ENCODE measurements around the gene MPP1. TPM values are rescaled to one million over a fixed set of nuclear protein-coding genes. Genes with fewer than 3 reads are reported as not detected.
"Not testable (repeated sequence)": the region's sequence is repeated elsewhere in the genome, so short reads cannot be mapped to it uniquely, and the experiment has no call there.

The MPP1 gene
- total RNA-seq, 1 donor: 23.3 TPM

DNA sequence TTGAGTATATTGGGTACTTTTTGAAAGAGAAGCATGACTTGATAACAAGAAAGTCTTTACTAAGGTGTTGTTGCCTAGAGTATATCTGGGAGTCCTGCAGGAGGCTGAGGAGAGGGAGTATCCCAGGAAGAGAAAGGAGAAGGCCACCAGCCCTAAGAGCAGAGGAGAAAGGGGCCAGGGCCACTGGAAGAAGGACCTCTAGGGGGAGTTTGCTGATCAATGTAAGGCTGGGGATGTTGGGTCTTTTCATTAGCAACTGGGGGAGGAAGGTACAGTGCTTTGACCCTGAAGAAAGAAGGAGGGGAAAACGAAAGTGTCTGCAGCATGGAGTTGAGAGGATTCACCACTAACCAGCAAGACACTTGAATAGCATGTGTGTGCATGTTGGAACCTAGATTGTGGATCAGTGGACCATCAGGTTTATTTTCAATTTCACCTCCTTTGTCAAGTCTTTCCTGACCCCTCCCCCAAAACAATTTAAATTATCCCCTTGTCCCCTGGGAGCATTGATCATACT lies 24.7 kb upstream of the MPP1 start:
- H3K4me3 ChIP-seq (ENCODE audit: low read depth, low read length): no peak overlapping the region
- DNase-seq (ENCODE audit: low read depth): no peak
- TF ChIP-seq, protein P1, sequence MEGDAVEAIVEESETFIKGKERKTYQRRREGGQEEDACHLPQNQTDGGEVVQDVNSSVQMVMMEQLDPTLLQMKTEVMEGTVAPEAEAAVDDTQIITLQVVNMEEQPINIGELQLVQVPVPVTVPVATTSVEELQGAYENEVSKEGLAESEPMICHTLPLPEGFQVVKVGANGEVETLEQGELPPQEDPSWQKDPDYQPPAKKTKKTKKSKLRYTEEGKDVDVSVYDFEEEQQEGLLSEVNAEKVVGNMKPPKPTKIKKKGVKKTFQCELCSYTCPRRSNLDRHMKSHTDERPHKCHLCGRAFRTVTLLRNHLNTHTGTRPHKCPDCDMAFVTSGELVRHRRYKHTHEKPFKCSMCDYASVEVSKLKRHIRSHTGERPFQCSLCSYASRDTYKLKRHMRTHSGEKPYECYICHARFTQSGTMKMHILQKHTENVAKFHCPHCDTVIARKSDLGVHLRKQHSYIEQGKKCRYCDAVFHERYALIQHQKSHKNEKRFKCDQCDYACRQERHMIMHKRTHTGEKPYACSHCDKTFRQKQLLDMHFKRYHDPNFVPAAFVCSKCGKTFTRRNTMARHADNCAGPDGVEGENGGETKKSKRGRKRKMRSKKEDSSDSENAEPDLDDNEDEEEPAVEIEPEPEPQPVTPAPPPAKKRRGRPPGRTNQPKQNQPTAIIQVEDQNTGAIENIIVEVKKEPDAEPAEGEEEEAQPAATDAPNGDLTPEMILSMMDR (IDR thresholded peaks at IDR 0.05; ENCODE audit: insufficient read depth, low read length): no peak

DNA sequence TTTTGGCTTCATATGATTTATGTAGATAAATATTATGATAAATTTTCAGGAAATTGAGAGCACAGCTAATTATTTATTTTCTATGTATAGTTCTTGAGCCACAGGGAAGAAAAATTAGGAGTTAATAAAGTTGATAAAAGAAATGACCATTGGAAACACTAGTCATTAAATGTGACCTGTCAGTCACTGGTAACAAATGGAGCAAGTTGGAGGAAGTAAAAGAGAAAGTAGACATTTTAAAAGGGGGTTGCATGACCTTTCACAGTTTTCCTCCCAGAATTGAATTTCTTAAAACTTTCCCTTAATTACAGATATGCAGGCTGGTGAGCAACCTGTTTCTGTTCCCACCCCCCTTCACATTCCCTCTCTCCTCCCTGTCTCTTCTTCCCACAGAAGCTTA lies 23.8 kb upstream of the MPP1 start:
- TF ChIP-seq, protein P1 (IDR thresholded peaks at IDR 0.05; ENCODE audit: insufficient read depth, low read length): no peak
- H3K4me3 ChIP-seq (ENCODE audit: low read depth, low read length): no peak overlapping the region
- DNase-seq (ENCODE audit: low read depth): no peak

DNA sequence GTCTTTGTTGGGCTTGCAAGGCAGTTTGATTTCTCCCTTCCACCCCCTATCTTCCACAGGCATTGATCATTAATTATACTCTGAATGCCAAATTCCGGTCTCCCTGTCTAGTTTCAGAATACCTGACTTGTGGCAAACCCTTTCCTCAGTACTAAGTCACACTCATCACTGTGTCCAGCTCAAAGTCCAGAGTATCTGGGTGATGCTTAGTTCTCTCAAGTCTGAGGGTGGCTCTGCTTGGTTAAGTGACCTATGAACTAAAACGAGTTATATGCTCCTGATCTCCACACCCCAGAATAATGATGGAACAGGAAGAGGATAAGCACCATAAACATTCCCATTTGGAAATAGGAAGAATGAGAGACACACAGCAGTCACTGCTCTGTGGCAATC lies 22.7 kb upstream of the MPP1 start:
- H3K4me3 ChIP-seq (ENCODE audit: low read depth, low read length): no peak overlapping the region
- TF ChIP-seq, protein P1 (IDR thresholded peaks at IDR 0.05; ENCODE audit: insufficient read depth, low read length): no peak
- no peak for DNase-seq (ENCODE audit: low read depth)

DNA sequence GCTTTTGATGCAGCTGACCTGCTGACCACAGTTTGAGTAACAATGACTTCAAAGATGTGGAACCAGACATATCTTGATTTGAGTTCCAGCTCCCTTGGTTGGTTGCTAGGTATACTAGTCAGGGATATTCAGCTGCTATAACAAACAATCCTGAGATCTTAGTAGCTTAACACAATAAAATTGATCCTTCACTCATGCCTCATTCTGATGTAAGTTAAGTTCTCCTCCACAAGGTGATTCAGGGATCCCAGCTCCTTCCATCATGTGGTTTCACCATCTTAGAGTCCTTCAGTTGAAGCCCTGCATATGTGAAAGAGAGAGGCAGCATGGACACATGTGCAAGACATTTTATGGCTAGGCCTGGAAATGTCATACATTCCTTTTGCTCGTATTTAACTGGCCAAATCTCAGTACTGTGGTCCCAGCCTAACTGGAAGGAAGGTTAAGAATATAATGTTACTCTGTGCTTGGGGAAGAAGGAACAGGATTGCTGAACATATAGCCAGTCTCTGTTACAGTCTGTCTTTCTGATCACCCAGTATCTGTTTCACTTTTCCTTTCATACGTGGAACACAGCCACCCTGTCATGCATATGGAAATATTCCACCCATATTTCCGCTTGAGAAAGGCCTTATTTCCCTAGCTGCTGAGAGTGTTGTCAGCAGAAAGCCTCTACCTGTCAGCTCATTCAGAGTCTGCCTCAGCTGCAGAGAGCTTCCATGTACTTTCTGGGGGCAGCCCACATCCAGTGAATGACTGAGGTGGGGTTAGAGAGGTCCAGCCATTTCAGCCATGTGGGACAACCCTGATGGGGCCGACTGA lies 22.1 kb upstream of the MPP1 start:
- no peak overlapping the region for H3K4me3 ChIP-seq (ENCODE audit: low read depth, low read length)
- TF ChIP-seq, protein P1 (IDR thresholded peaks at IDR 0.05; ENCODE audit: insufficient read depth, low read length): no peak
- DNase-seq (ENCODE audit: low read depth): no peak

DNA sequence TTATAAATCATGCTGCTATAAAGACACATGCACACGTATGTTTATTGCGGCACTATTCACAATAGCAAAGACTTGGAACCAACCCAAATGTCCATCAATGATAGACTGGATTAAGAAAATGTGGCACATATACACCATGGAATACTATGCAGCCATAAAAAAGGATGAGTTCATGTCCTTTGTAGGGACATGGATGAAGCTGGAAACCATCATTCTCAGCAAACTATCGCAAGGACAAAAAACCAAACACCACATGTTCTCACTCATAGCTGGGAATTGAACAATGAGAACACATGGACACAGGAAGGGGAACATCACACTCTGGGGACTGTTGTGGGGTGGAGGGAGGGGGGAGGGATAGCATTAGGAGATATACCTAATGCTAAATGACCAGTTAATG lies 20.3 kb upstream of the MPP1 start:
- DNase-seq (ENCODE audit: low read depth): not testable (repeated sequence)

DNA sequence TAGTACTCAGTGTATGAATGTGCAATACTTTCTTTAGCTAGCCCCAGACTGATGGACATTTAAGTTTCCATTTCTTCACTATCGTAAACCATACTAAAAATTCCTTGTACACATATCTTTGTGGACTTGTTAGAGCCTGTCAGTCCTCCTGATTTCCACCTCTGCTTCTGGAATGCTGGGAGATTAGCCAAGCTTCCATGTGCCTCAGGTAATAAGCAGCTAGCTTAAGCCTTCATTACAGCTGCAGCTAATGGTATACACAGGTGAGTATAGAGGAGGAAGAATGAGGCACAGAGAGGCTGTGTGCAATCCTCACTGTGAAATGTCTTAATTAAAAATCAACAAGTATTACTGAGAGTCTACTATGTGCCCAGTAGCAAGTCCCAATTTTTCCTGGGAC lies 19.4 kb upstream of the MPP1 start:
- TF ChIP-seq, protein P1 (IDR thresholded peaks at IDR 0.05; ENCODE audit: insufficient read depth, low read length): no peak
- no peak overlapping the region for H3K4me3 ChIP-seq (ENCODE audit: low read depth, low read length)
- no peak for DNase-seq (ENCODE audit: low read depth)

More for the DNA sequence above, 20.3 kb upstream of the MPP1 start:
- H3K4me3 ChIP-seq (ENCODE audit: low read depth, low read length): not testable (repeated sequence)

DNA sequence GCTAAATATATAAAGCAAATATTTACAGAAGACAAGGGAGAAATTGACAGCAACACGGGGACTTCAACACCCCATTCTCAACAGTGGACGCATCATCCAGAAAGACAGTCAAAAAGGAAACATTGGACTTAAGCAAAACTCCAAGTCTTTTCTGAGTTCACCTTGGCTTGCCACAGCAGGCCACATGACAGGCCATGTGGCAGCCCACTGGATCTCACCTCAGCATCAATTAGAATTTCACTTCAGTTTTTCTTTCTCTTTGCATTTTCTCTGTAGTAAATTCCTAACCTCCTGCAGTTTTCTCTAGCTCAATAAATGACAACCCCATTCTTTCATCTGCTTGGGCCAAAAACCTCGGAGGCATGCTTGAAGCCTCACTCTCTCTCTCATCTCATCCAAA lies 16.7 kb upstream of the MPP1 start:
- TF ChIP-seq, protein P1 (IDR thresholded peaks at IDR 0.05; ENCODE audit: insufficient read depth, low read length): no peak
- no peak for DNase-seq (ENCODE audit: low read depth)
- H3K4me3 ChIP-seq (ENCODE audit: low read depth, low read length): no peak overlapping the region
